Progenitor cell of endocrine pancreas (in vitro differentiated cells): Measurements from ENCODE around the gene XAB2. TPM values are rescaled to one million over a fixed set of nuclear protein-coding genes. Genes with fewer than 3 reads are reported as not detected.

ENCODE experiments used
- DNase-seq: peaks from one replicate; pipeline ENCODE4 v3.0.0; 2021; ENCODE audit warnings: low spot score; ENCODE audit not compliant: unreplicated experiment
- H3K27ac Mint-ChIP-seq: 2 replicates; pipeline ENCODE4 v1.8.0; 2021; ENCODE audit warnings: mild to moderate bottlenecking, moderate library complexity, mixed read lengths
- H3K27me3 Mint-ChIP-seq: 2 replicates; pipeline ENCODE4 v1.8.0; 2021; ENCODE audit warnings: mixed read lengths
- H3K36me3 Mint-ChIP-seq: 2 replicates; pipeline ENCODE4 v1.8.0; 2022; ENCODE audit warnings: mixed read lengths; ENCODE audit not compliant: insufficient read depth
- H3K4me1 Mint-ChIP-seq: 2 replicates; pipeline ENCODE4 v1.8.0; 2021; ENCODE audit warnings: low read depth, mixed read lengths
- H3K4me3 Mint-ChIP-seq: 2 replicates; pipeline ENCODE4 v1.8.0; 2021; ENCODE audit warnings: low read depth, mild to moderate bottlenecking, moderate library complexity, mixed read lengths
- H3K9me3 Mint-ChIP-seq: 2 replicates; pipeline ENCODE4 v1.8.0; 2021; ENCODE audit warnings: low read depth, mixed read lengths
- CTCF ChIP-seq: fragments of 200-600 bp; sonication (generic); IDR thresholded peaks from one replicate; pipeline ENCODE4 v1.5.0; 2021; ENCODE audit warnings: antibody characterized with exemption, mild to moderate bottlenecking; ENCODE audit not compliant: unreplicated experiment
- total RNA-seq: library from RNA; stranded (reverse); gene quantifications from 2 replicates; pipeline ENCODE4 v1.2.1, GENCODE V29; 2021

XAB2 gene
- total RNA-seq, 1 donor from 2014 or later = 40.3 TPM

GRCh38 chr19:7602935-7603497, 26.3 kb downstream of the XAB2 start:
- Mint-ChIP-seq H3K27ac (no peak overlapping the region), H3K27me3 (no peaks in the 10 kb centered on the region), H3K4me3 (no peak overlapping the region), H3K36me3 (peaks cover 17% of the 10 kb centered on the region), H3K4me1 (peaks cover 3% of the 10 kb centered on the region), H3K9me3 (no peaks in the 10 kb centered on the region)
- TF ChIP-seq CTCF = no peak
- DNase-seq = no peak

GRCh38 chr19:7602240-7602934, 27.0 kb downstream of the XAB2 start:
- no peak for TF ChIP-seq CTCF
- Mint-ChIP-seq H3K27ac (no peak overlapping the region), H3K4me3 (no peak overlapping the region), H3K36me3 (peaks cover 21% of the 10 kb centered on the region), H3K9me3 (no peaks in the 10 kb centered on the region), H3K27me3 (no peaks in the 10 kb centered on the region), H3K4me1 (peaks cover 9% of the 10 kb centered on the region)
- no peak for DNase-seq

- no peak for TF ChIP-seq CTCF
- H3K27me3 Mint-ChIP-seq = no peaks in the 10 kb centered on the region
- H3K27ac Mint-ChIP-seq = no peak overlapping the region
- no peaks in the 10 kb centered on the region for H3K9me3 Mint-ChIP-seq
- peaks cover 13% of the 10 kb centered on the region for H3K4me1 Mint-ChIP-seq
- DNase-seq = no peak
- peaks cover 18% of the 10 kb centered on the region for H3K36me3 Mint-ChIP-seq
- no peak overlapping the region for H3K4me3 Mint-ChIP-seq
Measured at GRCh38 chr19:7600721-7601120, 28.6 kb downstream of the XAB2 start.

- H3K9me3 Mint-ChIP-seq = no peaks in the 10 kb centered on the region
- H3K27ac Mint-ChIP-seq = peak overlapping the region; percentile 33
- no peaks in the 10 kb centered on the region for H3K27me3 Mint-ChIP-seq
- peak overlapping the region; percentile 82 for H3K4me3 Mint-ChIP-seq
- TF ChIP-seq CTCF = no peak
- peaks cover 21% of the 10 kb centered on the region for H3K4me1 Mint-ChIP-seq
- H3K36me3 Mint-ChIP-seq = peaks cover 11% of the 10 kb centered on the region
- no peak for DNase-seq
Measured at GRCh38 chr19:7598180-7598579, 31.2 kb downstream of the XAB2 start.

- no peak for DNase-seq
- no peaks in the 10 kb centered on the region for H3K9me3 Mint-ChIP-seq
- TF ChIP-seq CTCF = no peak
- H3K27ac Mint-ChIP-seq = peak overlapping the region; percentile 33
- no peaks in the 10 kb centered on the region for H3K27me3 Mint-ChIP-seq
- H3K4me3 Mint-ChIP-seq = peak overlapping the region; percentile 82
- peaks cover 21% of the 10 kb centered on the region for H3K4me1 Mint-ChIP-seq
- peaks cover 11% of the 10 kb centered on the region for H3K36me3 Mint-ChIP-seq
Measured at GRCh38 chr19:7597689-7598088, 31.7 kb downstream of the XAB2 start.
